GM12864 (cell line): Measurements from ENCODE around the gene LHPP.

Experiments used
- DNase-seq: peaks from one replicate; pipeline ENCODE4 v3.0.0-alpha.2; 2011; ENCODE audit warnings: low read depth
- H3K4me3 ChIP-seq: 2 replicates; pipeline ENCODE4 v1.5.1; 2011; ENCODE audit warnings: mild to moderate bottlenecking, low read depth, low read length, control low read depth
- CTCF ChIP-seq: IDR thresholded peaks from 2 replicates; pipeline ENCODE4 v1.5.1; 2011; ENCODE audit warnings: low read depth, mild to moderate bottlenecking, moderate library complexity, low read length, control low read depth, inconsistent platforms; ENCODE audit errors: missing control alignments

Gene LHPP

GRCh38 chr10:124562425-124563060, 100.9 kb downstream of the LHPP start:
- no peak overlapping the region for H3K4me3 ChIP-seq
- DNase-seq: no peak
- TF ChIP-seq CTCF: no peak

GRCh38 chr10:124563320-124564040, 101.9 kb downstream of the LHPP start:
- no peak for DNase-seq
- H3K4me3 ChIP-seq: no peak overlapping the region
- no peak for TF ChIP-seq CTCF

GRCh38 chr10:124564881-124565280, 103.3 kb downstream of the LHPP start:
- DNase-seq: no peak
- no peak for TF ChIP-seq CTCF
- H3K4me3 ChIP-seq: no peak overlapping the region

- TF ChIP-seq CTCF: peak; percentile 72
- H3K4me3 ChIP-seq: no peak overlapping the region
- no peak for DNase-seq
Observed at GRCh38 chr10:124565565-124566221, 104.1 kb downstream of the LHPP start.

GRCh38 chr10:124566222-124566888, 104.7 kb downstream of the LHPP start:
- no peak for TF ChIP-seq CTCF
- no peak overlapping the region for H3K4me3 ChIP-seq
- DNase-seq: no peak

GRCh38 chr10:124566981-124567835, 105.6 kb downstream of the LHPP start:
- DNase-seq: no peak
- no peak for TF ChIP-seq CTCF
- H3K4me3 ChIP-seq: no peak overlapping the region
